Nucleus accumbens (tissue), 56 donors: ENCODE data around the gene MAT1A.
"Not testable (repeated sequence)": the region's sequence is repeated elsewhere in the genome, so short reads cannot be mapped to it uniquely, and the experiment has no call there.

ENCODE experiments used
- DNase-seq, 56 donors: peaks; one replicate each; lab custom pipeline; 2025; lab: John Stamatoyannopoulos, UW

Gene MAT1A

DNA sequence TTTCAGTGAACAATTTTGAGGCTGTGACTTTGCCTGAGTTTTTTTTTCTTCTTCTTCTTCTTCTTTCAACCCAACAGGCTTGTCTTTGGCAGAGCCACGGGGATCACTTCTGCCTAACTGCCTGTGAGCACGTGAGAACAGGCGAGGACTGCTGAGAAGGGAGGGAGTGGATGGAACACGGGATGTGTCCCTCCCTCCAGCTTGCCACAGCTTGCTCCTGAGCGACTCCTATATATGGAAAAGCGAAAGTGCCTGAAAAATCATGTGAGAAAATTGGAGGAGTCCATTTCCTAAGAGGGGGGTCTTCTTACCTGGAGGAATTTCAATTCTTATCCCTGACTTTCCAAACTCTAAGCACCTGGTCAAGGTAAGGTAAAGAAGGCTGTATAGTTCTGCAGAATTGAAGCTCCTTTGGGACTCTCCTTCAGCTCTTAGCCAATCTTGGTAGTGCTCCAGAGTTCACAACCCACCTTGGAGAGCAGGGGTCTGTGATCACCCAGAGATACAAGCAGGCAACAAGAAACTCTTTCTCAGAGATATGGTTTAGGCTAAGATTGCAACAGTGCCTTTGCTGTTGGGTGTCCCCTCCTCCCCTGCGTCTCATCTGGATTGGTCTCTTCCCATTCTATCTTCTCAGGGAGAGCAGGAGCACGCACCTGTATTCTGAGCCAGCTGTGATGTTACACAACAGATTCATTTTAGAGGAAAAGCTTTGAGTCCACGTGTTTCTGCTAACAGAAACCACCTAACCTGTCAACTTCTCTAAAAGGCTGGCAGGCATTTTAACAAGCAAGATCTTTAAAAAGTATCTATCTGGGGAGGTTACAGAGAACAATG is at the start of gene MAT1A:
TSS of gene MAT1A (minus strand) at position 208 of the 837 bp plus-strand sequence. CDS start 235 bp downstream, outside the sequence.
- peak in 7 of 56 donors; percentile 2 to 33 (median 18) for DNase-seq

DNA sequence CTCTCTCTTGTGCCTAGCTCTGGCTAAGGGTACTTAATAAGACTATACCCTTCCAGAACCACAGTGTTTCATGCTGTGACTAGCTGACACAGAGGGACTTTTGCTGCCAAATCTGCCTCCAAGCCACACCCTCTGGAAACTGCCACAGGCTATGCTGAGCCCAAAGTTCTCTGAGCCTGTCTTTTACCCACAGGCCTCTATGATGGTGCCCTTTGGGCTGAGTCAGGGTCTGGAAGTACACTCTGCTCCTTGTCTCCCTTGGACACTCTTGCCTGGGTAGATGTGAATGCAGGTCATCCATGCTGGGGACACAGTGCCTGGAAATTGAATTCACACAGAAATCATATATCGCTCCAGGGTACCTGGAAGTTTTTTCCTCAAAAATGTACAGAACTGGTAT is 44.5 kb upstream of the MAT1A start:
- no peak for DNase-seq

DNA sequence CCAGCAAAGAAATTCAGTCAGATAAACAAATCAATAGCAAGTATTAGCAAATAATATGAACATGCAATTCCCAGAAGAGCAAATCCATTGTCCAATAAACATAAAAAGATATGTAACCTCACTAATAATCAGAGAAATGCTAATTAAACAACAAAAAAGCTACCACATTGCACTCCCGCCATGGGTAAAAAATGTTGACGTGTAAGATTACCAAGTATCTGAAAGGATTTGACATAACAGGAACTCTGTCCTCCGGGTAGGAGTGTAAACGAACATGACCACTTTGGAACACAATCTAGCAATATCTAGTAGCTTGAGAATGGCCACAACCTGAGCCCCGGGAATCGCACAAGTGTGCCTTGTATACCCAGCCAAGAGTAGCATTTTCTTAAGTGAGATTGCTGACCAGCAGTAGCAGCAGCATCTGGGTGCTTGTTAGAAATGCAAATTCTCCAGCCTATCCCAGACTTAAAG is 35.5 kb upstream of the MAT1A start:
- no peak for DNase-seq

DNA sequence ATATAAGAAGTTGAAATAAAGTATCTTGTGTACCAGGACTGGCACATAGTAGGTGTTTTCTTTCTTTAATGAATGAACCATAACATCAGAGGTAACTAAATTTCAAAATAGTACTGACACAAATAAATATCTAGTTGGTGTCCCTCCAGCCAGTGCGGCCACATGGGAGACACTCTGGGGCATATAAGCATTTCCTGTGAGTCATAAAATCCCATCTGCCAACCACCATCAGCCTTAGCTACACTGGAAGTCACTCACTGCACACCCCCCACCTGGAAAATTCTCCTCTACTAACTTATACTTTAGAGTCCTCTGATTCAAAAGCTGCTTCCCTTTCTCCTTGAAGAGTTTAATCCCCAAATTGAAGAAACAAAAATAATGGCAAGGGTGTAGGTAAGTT is 34.6 kb upstream of the MAT1A start:
- DNase-seq: no peak

GRCh38 chr10:80323311-80323710 is 33.9 kb upstream of the MAT1A start:
- DNase-seq: no peak

GRCh38 chr10:80322711-80323110 is 33.3 kb upstream of the MAT1A start:
- no peak for DNase-seq

DNA sequence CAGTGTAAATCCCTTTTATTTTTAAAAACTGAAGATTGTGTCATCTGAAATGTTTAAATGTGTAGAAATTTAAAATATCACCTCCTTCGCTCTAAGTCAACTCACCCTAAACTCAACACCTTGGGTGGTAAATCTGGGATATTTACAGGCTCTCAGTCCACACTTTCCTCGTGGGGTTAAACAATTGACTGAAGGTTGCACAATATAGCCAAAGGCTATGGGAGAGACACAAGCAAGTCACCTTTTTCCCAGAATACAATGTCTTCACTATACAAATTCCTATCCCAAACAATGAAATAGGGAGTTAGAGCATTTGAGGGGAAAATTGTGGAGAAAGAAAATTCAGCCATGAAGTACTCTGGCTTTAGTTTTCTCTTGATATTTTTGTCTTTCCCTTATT is 32.7 kb upstream of the MAT1A start:
- no peak for DNase-seq

- no peak for DNase-seq
Measured at GRCh38 chr10:80321183-80321582, 31.7 kb upstream of the MAT1A start.

GRCh38 chr10:80320377-80320776 is 30.9 kb upstream of the MAT1A start:
- no peak for DNase-seq

DNA sequence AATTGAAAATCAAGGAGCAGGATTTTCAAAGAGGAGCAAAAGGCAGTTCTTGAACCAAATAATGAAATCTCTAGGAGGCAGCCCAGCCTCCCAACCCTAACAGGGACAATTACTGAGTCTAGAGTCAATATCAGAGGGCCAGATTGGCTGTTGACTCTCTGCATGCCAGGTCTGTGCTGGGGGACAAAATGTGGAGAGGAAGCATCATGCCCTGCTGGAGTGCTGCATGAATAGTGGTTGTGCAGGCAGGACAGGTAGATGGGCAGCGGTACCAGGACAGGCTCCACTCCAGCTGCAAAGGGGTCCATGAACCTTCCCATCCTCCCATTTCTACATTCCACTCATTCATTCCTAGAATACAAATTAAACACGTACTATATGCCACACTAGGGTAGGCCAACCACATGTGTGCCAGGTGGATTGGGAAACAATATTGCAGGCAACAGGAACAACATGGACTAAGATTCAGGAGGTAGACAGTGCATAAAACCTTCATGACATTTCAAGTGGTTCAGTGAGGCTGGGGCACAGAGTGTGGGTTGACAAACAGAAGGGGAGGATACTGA is 30.4 kb upstream of the MAT1A start:
- no peak for DNase-seq

DNA sequence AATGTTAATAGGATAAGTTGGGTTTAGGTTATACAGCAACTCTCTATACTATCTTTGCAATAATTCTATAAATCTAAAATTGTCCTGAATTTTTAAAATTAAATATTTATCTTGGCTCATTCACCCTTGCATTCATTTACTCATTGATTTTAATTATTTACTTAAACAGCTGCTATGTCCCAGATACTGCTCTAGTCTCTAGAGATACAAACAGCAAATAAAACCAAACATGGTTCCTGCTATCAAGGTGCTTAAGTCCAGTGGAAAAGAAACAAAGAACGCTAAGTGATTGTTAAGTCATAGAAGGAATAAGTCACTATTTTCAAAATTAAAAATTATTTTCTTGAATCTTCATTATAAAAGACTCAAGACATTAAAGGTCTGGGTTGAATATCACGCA is 29.9 kb upstream of the MAT1A start:
- no peak for DNase-seq

DNA sequence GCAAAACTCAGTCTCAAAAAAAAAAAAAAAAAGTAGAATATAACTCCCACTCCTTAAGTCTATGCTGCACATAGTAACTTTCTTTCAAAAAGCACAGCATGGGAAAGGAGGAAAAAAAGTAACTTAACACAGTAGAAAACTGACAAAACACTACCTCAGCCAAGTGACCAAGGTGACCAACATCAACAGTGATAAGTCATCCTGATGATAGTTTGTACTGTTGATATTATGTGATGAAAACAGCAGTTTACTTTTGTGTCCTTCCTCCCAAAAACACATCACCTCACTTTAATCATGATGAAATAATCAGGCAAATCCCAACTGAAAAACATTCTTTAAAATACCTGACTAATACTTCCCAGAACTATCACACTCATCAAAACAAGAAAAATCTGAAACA is 29.3 kb upstream of the MAT1A start:
- no peak for DNase-seq

DNA sequence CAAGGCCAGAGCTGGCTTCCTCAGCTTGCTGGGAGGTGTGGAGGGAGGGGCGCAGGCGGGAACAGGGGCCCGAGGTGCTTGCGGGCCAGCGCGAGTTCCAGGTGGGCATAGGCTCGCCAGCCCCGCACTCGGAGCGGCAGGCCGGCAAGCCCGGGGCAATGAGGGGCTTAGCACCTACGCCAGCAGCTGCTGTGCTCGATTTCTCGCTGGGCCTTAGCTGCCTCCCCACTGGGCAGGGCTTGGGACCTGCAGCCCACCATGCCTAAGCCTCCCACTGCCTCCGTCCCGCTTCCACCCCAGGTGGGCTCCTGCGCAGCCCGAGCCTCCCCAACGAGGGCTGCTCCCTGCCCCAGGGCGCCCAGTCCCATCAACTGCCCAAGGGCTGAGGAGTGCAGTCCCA is 25.9 kb upstream of the MAT1A start:
- DNase-seq: no peak

- no peak for DNase-seq
Measured at GRCh38 chr10:80313523-80313922, 24.1 kb upstream of the MAT1A start.

- DNase-seq: not testable (repeated sequence)
Measured at GRCh38 chr10:80305989-80306388, 16.5 kb upstream of the MAT1A start.

GRCh38 chr10:80296942-80297341 is 7.5 kb upstream of the MAT1A start:
- DNase-seq: no peak

GRCh38 chr10:80292607-80293239 is 3.3 kb upstream of the MAT1A start:
- DNase-seq: no peak

DNA sequence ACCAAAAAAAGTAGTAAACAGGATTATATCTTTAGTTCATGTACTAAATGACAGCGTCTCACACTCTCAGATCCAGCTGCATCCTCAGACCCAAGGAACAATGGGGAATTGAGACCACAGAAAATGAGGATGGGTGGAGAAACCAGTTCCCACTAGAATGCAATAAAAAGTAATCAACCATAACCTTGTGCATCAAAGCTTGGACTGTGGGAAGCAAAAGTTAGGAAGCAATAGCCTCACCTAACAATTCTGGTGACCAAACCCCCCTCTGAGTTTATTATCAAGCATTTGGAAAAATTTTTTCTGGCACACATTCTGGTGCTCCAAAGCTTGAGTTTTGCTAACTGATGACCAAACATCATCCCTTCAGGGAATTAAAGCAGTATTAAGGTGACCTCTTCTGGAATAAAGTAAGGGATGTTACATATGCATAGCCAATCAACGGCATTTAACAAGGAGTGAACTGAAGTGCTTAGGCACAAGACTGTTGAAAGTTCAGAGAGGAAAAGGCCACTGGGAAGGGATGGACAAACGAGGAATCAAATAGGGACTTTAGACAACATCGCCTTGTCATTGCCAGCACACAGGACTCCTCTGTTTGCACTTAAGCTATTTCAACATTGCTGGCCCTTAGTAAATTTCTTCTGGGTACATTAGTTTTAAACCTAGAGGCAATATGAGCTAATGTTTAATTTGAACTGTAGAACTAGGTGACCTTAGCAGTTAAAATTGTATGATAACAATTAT is 1.2 kb upstream of the MAT1A start:
- DNase-seq: no peak

- DNase-seq: no peak
Measured at GRCh38 chr10:80288849-80289248, 609 bp downstream of the MAT1A start.

DNA sequence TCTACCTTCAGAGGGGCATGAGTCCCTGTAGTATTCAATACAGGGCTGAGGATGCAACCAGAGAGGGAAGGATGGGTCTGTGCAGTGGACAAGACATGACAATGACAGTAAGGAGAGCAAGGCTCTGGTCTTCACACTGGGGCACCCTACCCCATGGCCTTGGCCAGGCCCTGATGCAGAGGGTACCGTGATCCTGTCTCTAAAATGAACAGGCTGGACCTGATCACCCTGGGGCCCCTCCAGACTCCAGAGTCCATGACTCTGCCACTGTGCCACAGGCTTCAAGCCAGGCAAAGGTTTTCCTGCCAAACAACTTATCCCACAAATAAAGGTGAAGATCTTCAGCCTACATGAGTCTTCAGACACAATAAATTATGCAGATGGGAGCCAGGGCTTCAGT is 4.9 kb downstream of the MAT1A start:
- no peak for DNase-seq
